OCI-LY1 (cell line): ENCODE results near the gene GNG4.

ENCODE experiments used
- EZH2 ChIP-seq: fragments of 200-600 bp; sonication (generic), shearing (Covaris generic); IDR thresholded peaks from 2 replicates; pipeline ENCODE4 v1.8.0; 2017; ENCODE audit warnings: borderline replicate concordance, mixed run types, mild to moderate bottlenecking, antibody characterized with exemption, low read length, moderate library complexity, mixed read lengths
- TF ChIP-seq, protein P1 (sequence below): fragments of 200-600 bp; sonication (generic), shearing (Covaris generic); IDR thresholded peaks from 2 replicates; pipeline ENCODE4 v1.5.1; 2017; ENCODE audit warnings: mild to moderate bottlenecking, antibody characterized with exemption, low read length, moderate library complexity, mixed read lengths

DNA sequence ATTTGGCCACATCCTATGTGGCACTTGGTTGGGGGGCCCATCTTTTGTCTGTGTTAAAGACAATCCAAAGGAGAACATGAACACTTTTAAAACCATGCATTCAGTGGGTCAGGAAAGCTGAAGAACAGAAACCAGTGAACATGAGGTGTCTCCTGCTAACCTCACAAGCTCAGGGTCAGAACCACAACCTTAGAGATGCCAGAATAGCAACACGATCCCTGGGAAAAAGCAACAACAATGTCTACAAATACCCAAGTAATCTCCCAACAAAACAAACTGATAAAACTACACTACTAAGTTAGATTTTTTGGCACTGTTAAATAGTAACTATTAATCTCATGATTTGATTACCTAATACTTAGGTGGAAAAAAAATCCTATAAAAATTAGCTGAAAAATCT is 34.1 kb upstream of the GNG4 start:
- TF ChIP-seq, protein P1, sequence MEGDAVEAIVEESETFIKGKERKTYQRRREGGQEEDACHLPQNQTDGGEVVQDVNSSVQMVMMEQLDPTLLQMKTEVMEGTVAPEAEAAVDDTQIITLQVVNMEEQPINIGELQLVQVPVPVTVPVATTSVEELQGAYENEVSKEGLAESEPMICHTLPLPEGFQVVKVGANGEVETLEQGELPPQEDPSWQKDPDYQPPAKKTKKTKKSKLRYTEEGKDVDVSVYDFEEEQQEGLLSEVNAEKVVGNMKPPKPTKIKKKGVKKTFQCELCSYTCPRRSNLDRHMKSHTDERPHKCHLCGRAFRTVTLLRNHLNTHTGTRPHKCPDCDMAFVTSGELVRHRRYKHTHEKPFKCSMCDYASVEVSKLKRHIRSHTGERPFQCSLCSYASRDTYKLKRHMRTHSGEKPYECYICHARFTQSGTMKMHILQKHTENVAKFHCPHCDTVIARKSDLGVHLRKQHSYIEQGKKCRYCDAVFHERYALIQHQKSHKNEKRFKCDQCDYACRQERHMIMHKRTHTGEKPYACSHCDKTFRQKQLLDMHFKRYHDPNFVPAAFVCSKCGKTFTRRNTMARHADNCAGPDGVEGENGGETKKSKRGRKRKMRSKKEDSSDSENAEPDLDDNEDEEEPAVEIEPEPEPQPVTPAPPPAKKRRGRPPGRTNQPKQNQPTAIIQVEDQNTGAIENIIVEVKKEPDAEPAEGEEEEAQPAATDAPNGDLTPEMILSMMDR: no peak
- no peak for TF ChIP-seq EZH2
